Mesenchymal stem cell (in vitro differentiated cells and primary cell): ENCODE measurements around the gene RPL27.

Source experiments
- DNase-seq: peaks from one replicate; pipeline ENCODE4 v3.0.0-alpha.2; 2013
- H2AFZ ChIP-seq: one replicate; pipeline ENCODE4 v1.6.1; 2013; ENCODE audit warnings: low read depth, mild to moderate bottlenecking, control low read depth, inconsistent platforms, low read length, moderate library complexity
- H2AK5ac ChIP-seq: 2 replicates; pipeline ENCODE4 v1.6.1; 2013; ENCODE audit warnings: low read length, moderate library complexity, mild to moderate bottlenecking, inconsistent platforms; ENCODE audit not compliant: severe bottlenecking
- H2BK120ac ChIP-seq: one replicate; pipeline ENCODE4 v1.6.1; 2013; ENCODE audit warnings: low read depth, mild to moderate bottlenecking, inconsistent platforms, low read length, moderate library complexity
- H2BK12ac ChIP-seq, 2 experiments: one replicate each; pipeline ENCODE4 v1.6.1; 2013; ENCODE audit warnings: inconsistent platforms in 2 of 2, low read length in 2 of 2, mild to moderate bottlenecking in 2 of 2, moderate library complexity in 2 of 2, control low read depth in 1 of 2
- H2BK15ac ChIP-seq: one replicate; pipeline ENCODE4 v1.6.1; 2013; ENCODE audit warnings: mild to moderate bottlenecking, low read depth, inconsistent platforms; ENCODE audit not compliant: poor library complexity, severe bottlenecking
- H2BK5ac ChIP-seq: 2 replicates; pipeline ENCODE4 v1.6.1; 2013; ENCODE audit warnings: low read depth, mild to moderate bottlenecking, low read length, control low read depth, inconsistent platforms; ENCODE audit not compliant: poor library complexity, severe bottlenecking
- H3K14ac ChIP-seq, 2 experiments: one replicate each; pipeline ENCODE4 v1.6.1; 2013; ENCODE audit warnings: inconsistent platforms in 2 of 2, low read length in 2 of 2, control low read depth in 1 of 2, mild to moderate bottlenecking in 1 of 2, moderate library complexity in 1 of 2
- H3K18ac ChIP-seq, 2 experiments: one replicate each; pipeline ENCODE4 v1.6.1; 2013; ENCODE audit warnings: inconsistent platforms in 2 of 2, low read length in 2 of 2, control low read depth in 1 of 2, low read depth in 1 of 2, mild to moderate bottlenecking in 1 of 2
- H3K23ac ChIP-seq, 2 experiments: one replicate each; pipeline ENCODE4 v1.6.1; 2013; ENCODE audit warnings: inconsistent platforms in 2 of 2, low read length in 2 of 2, mild to moderate bottlenecking in 2 of 2, moderate library complexity in 2 of 2, control low read depth in 1 of 2
- H3K27ac ChIP-seq: 2 replicates; pipeline ENCODE4 v1.5.1; 2013; ENCODE audit warnings: mild to moderate bottlenecking, moderate library complexity, low read length, control low read depth, inconsistent platforms; ENCODE audit not compliant: poor library complexity, severe bottlenecking
- H3K27me3 ChIP-seq, 2 experiments: 2 replicates each; pipeline versions ENCODE4 v1.6.1 to v1.7.0; 2013; ENCODE audit warnings: low read length in 2 of 2, mild to moderate bottlenecking in 2 of 2, moderate library complexity in 2 of 2, control low read depth in 1 of 2, inconsistent platforms in 1 of 2; ENCODE audit not compliant: control insufficient read depth in 1 of 2, insufficient read depth in 1 of 2
- H3K36me3 ChIP-seq, 2 experiments: 2 replicates each; pipeline versions ENCODE4 v1.6.1 to v1.7.0; 2013; ENCODE audit warnings: low read length in 2 of 2, control low read depth in 1 of 2, inconsistent platforms in 1 of 2, low read depth in 1 of 2, mild to moderate bottlenecking in 1 of 2; ENCODE audit not compliant: insufficient read depth in 2 of 2, control insufficient read depth in 1 of 2
- H3K4ac ChIP-seq, 2 experiments: one replicate each; pipeline ENCODE4 v1.6.1; 2013; ENCODE audit warnings: inconsistent platforms in 2 of 2, low read length in 2 of 2, mild to moderate bottlenecking in 2 of 2, moderate library complexity in 2 of 2, control low read depth in 1 of 2, low read depth in 1 of 2
- H3K4me1 ChIP-seq: 2 replicates; pipeline ENCODE4 v1.6.1; 2013; ENCODE audit warnings: low read depth, low read length, control low read depth; ENCODE audit not compliant: control insufficient read depth, insufficient read depth
- H3K4me2 ChIP-seq: 2 replicates; pipeline ENCODE4 v1.6.1; 2013; ENCODE audit warnings: low read length, mild to moderate bottlenecking, inconsistent platforms; ENCODE audit not compliant: poor library complexity, severe bottlenecking
- H3K4me3 ChIP-seq, 2 experiments: 2 replicates each; pipeline versions ENCODE4 v1.5.1 to v1.7.0; 2013; ENCODE audit warnings: low read length in 2 of 2, mild to moderate bottlenecking in 2 of 2, control low read depth in 1 of 2, low read depth in 1 of 2; ENCODE audit not compliant: insufficient read depth in 1 of 2
- H3K79me1 ChIP-seq: replicated peaks from 2 replicates; pipeline ENCODE4 v1.6.1; 2013; ENCODE audit warnings: mild to moderate bottlenecking, control low read depth, low read length, inconsistent platforms; ENCODE audit not compliant: poor library complexity, severe bottlenecking
- H3K9ac ChIP-seq: 2 replicates; pipeline ENCODE4 v1.7.0; 2013; ENCODE audit warnings: mild to moderate bottlenecking, low read length, moderate library complexity
- H3K9me3 ChIP-seq: 2 replicates; pipeline ENCODE4 v1.7.0; 2013; ENCODE audit warnings: mild to moderate bottlenecking, low read length; ENCODE audit not compliant: control insufficient read depth
- H4K8ac ChIP-seq: one replicate; pipeline ENCODE4 v1.6.1; 2013; ENCODE audit warnings: inconsistent platforms, mild to moderate bottlenecking, low read length, moderate library complexity
- H4K91ac ChIP-seq: one replicate; pipeline ENCODE4 v1.6.1; 2013; ENCODE audit warnings: mild to moderate bottlenecking, low read length, inconsistent platforms
- WGBS: methylation state at CpG from one replicate; pipeline ENCODE4 v1.1.7; 2013; ENCODE audit warnings: mixed read lengths; 5-methylcytosine and 5-hydroxymethylcytosine counted together

Gene RPL27

GRCh38 chr17:43015579-43015978, 17.4 kb downstream of the RPL27 start:
- WGBS = 65% methylated on average over 5 of the region's 9 CpGs
- Histone ChIP-seq H3K4me3 (peak overlapping the region in 1 of 2 experiments; percentile 12), H3K27me3 (no peaks in the 10 kb centered on the region)

GRCh38 chr17:43016216-43016615, 18.0 kb downstream of the RPL27 start:
- Histone ChIP-seq H2BK5ac (no peak overlapping the region), H3K23ac (no peak overlapping the region), H3K4me3 (peak overlapping the region in 1 of 2 experiments; percentile 12), H2BK120ac (no peak overlapping the region), H3K4me1 (peaks cover 25% of the 10 kb centered on the region), H3K9me3 (no peaks in the 10 kb centered on the region), H3K4me2 (no peak overlapping the region), H3K27ac (no peak overlapping the region), H3K9ac (peak overlapping the region; percentile 56), H4K8ac (peak overlapping the region; percentile 82), H3K79me1 (peaks cover 33% of the 10 kb centered on the region), H3K36me3 (peaks cover 65 to 83% of the 10 kb centered on the region in 2 experiments), H2BK15ac (no peak overlapping the region), H4K91ac (peak overlapping the region; percentile 28), H3K27me3 (no peaks in the 10 kb centered on the region), H3K4ac (no peak overlapping the region), H2BK12ac (no peak overlapping the region), H2AFZ (no peak overlapping the region), H3K18ac (peak overlapping the region in 1 of 2 experiments; percentile 1), H3K14ac (no peak overlapping the region), H2AK5ac (no peak overlapping the region)
- 94% methylated on average over 7 of the region's 7 CpGs for WGBS
- no peak for DNase-seq

More at GRCh38 chr17:43015579-43015978, 17.4 kb downstream of the RPL27 start:
- Histone ChIP-seq H3K36me3 (peaks cover 65 to 88% of the 10 kb centered on the region in 2 experiments), H3K23ac (no peak overlapping the region), H2BK5ac (no peak overlapping the region), H2BK15ac (no peak overlapping the region), H4K91ac (no peak overlapping the region), H2AFZ (no peak overlapping the region), H2AK5ac (no peak overlapping the region), H2BK12ac (no peak overlapping the region), H4K8ac (peak overlapping the region; percentile 12), H3K4me2 (no peak overlapping the region), H3K79me1 (peaks cover 33% of the 10 kb centered on the region), H3K27ac (no peak overlapping the region), H3K9ac (peak overlapping the region; percentile 56), H3K4me1 (peaks cover 25% of the 10 kb centered on the region), H3K4ac (no peak overlapping the region), H3K9me3 (no peaks in the 10 kb centered on the region), H2BK120ac (no peak overlapping the region), H3K18ac (no peak overlapping the region), H3K14ac (no peak overlapping the region)
- DNase-seq = no peak

- WGBS = 77% methylated on average over 19 of the region's 19 CpGs
- Histone ChIP-seq H3K79me1 (peaks cover 28% of the 10 kb centered on the region), H2BK5ac (no peak overlapping the region), H3K4me2 (no peak overlapping the region), H2BK120ac (no peak overlapping the region), H3K9ac (peak overlapping the region; percentile 96), H4K8ac (peak overlapping the region; percentile 22), H3K27ac (no peak overlapping the region), H3K27me3 (no peaks in the 10 kb centered on the region), H3K36me3 (peaks cover 56 to 68% of the 10 kb centered on the region in 2 experiments), H3K9me3 (no peaks in the 10 kb centered on the region), H3K14ac (peak overlapping the region in 1 of 2 experiments; percentile 26), H2AK5ac (no peak overlapping the region), H3K18ac (peak overlapping the region in 1 of 2 experiments; percentile 28), H3K23ac (peak overlapping the region in 1 of 2 experiments; percentile 66), H2BK15ac (peak overlapping the region; percentile 36), H4K91ac (no peak overlapping the region), H3K4me3 (peak overlapping the region in 1 of 2 experiments; percentile 99), H3K4me1 (peaks cover 25% of the 10 kb centered on the region), H2BK12ac (no peak overlapping the region), H3K4ac (no peak overlapping the region), H2AFZ (no peak overlapping the region)
- peak; percentile 62 for DNase-seq
Observed at GRCh38 chr17:43018008-43018853, 20.0 kb downstream of the RPL27 start.

- H4K91ac ChIP-seq = no peak overlapping the region
- H3K36me3 ChIP-seq = peaks cover 49 to 61% of the 10 kb centered on the region in 2 experiments
- no peak overlapping the region for H2AK5ac ChIP-seq
- H3K27ac ChIP-seq = no peak overlapping the region
- no peak overlapping the region for H2BK5ac ChIP-seq
- no peak overlapping the region for H3K14ac ChIP-seq
- H2BK120ac ChIP-seq = no peak overlapping the region
- 73% methylated on average over 4 of the region's 4 CpGs for WGBS
- H3K4ac ChIP-seq = no peak overlapping the region
- no peak overlapping the region for H3K18ac ChIP-seq
- peaks cover 25% of the 10 kb centered on the region for H3K4me1 ChIP-seq
- no peaks in the 10 kb centered on the region for H3K9me3 ChIP-seq
- peaks cover 25% of the 10 kb centered on the region for H3K79me1 ChIP-seq
- no peak overlapping the region for H4K8ac ChIP-seq
- H2BK15ac ChIP-seq = no peak overlapping the region
- H3K4me3 ChIP-seq = peak overlapping the region in 1 of 2 experiments; percentile 99
- no peak overlapping the region for H2BK12ac ChIP-seq
- no peak overlapping the region for H3K4me2 ChIP-seq
- peak; percentile 82 for DNase-seq
- no peak overlapping the region for H2AFZ ChIP-seq
- no peaks in the 10 kb centered on the region for H3K27me3 ChIP-seq
- no peak overlapping the region for H3K23ac ChIP-seq
- H3K9ac ChIP-seq = peak overlapping the region; percentile 96
Observed at GRCh38 chr17:43018932-43019331, 20.7 kb downstream of the RPL27 start.
